ENCODE measurements around the gene SLC52A1. TPM values are rescaled to one million over a fixed set of nuclear protein-coding genes. Genes with fewer than 3 reads are reported as not detected.

Gene SLC52A1
- total RNA-seq, result 0.14 TPM in 1 of 2 replicates, not detected in the other

DNA sequence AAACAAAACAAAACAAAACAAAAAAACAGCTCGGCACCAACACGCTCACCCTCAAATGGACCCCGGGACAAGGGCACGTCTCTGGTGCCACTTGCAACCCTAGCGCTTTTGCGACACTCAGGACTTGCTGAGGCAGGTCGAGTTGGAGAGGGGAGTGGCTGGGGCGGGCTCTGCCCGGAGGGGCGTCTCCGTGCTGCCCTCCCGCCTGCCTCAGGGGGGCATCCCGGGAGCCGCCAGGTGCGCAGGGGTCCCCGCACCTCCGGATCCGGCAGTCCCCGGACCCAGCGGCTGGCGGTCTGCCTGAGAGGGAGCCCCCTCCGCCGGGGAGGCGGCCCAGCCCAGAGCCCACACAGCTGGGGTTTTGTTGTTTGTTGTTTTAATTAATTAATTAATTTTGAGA lies at the start of gene SLC52A1:
TSS of gene SLC52A1 (minus strand) at position 112 of the 400 bp plus-strand sequence. CDS start 820 bp downstream, outside the sequence.

DNA sequence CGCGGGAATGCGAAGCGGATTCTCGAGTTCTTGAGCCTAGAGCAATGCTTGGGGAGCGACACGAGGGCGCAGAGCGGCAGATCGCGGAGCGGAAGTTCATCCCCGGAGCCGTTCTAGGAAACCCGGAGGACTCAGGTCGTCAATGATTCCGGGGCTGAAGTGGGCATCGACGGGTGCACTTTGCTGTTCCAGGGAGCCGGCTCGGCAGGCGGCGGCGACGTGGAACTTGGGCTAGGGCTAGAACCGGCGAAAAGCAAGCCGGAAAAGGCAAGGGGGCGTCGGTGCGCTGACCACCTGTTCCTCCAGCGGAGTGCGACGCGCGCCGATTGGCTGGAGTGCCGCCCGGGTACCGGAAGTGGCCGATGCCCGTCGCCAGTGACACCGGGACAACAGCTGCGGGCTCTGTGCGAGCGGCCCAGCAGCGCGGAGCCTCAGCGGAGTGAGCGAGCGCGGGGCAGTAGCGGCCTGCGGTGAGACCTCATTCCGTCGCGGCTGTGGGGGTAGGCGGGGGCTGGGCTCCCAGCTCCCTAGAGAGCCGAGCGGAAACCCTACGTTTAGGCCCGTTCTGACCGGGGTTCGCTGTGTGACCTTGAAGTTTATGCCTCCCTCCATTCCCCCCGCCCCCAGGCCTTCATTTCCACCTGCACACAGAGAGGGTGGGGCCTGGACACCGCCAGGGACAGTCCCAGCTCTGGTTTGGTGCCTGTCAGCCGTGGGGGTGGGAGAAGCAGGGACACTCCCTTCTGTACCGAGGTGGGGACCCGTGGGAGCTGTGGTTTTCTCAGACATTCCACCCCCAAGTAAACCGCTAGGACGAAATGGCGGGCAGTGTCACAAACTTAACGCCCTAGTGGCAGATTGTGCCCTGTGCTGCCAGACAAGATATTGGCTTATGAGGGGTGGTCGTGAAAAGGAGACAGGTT lies 43.1 kb upstream of the SLC52A1 start, which contains the start of gene ZFP3:
TSS of gene ZFP3 (plus strand) at position 362 of the 923 bp plus-strand sequence. CDS start 13,038 bp downstream, outside the sequence.

DNA sequence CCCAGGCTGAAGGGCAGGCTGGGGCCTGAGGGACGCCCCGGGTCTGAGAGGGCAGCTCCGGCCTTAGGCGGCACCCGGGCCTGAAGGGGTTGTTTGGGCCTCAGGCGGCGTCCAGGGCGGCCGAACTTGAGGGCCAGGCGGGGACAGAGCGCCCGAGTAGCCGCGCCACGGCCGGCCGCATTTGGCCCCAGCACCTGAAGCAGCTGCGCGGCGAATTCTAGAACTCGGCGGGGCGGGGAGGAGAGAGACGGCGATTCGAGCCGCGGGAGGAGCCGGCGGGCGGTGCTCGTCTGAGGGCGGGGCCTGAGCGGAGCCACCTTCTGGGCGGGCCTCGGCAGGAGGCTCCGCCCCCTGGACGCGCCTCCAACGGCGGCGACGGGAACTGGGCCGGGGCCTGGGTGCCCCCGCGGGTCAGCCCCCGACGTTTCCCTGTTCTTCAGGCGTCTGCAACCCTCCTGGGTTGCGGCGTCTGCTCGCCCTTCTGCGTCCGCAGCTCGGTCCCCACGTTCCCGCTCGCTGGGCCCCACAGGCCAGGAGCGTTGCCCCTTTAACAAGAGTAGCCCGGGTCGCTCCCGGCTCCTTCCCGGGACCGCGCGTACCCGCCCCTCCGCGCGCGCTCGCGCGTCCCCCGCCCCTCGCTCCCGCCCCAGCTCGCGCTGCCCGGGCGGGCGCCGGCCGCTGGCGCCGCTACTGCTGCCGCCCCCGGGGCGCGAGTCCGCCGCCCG lies 37.8 kb downstream of the SLC52A1 start, which contains the start of the genes INCA1 and KIF1C:
TSS of gene INCA1 (minus strand) at position 221 of the 725 bp plus-strand sequence. CDS start 3,085 bp downstream, outside the sequence.
TSS of gene KIF1C (plus strand) at position 649 of the 725 bp plus-strand sequence. CDS start 2,297 bp downstream, outside the sequence.

DNA sequence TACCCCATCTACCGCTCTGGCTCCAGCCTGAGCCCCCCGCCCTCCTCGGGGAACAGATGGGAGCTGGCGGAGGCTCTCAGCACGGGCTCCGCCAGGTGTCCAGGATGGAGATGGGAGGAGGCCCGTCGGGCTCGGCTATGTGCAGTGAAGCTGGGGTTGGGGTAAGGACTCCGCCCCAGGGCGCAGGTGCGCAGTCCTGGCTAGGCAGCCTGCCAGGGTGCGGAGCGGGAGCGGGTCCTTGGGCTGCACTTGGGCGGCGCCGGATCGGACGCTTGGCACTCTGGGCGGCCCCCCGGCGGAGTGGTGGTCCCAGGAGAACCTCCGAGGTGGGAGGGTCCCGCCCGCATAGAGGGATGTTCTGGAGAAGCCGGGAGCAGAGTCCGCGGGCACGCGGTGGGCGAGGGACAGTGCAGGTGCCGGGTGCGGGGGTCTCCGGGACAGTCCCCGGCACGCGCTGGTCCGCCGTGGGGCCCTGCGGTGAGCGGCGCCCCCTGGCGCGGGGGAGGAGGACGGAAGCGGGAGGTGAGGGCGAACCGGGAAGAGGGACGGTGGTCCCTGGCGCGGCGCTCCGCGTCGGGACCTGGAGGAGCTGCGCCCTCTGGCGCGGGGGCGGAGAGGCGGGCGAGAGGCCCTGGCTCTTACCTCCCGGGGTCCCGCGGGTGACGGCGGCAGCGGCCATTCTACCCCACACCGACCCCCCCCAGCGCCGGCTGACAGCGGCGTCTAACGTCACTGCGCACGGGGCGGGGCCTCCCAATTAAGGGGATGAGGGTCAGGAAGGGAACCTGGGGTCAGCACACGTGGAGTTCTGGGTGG lies 48.1 kb downstream of the SLC52A1 start, which contains the start of gene CAMTA2:
TSS of gene CAMTA2 (minus strand) at position 725 of the 816 bp plus-strand sequence. CDS start 1,453 bp downstream, outside the sequence.

Other genes with a start within 250 kb of the SLC52A1 start
- 0.74 and 3.3 TPM in 2 replicates for gene VMO1, start 249.1 kb downstream of the SLC52A1 start, total RNA-seq
- not detected in 2 replicates for gene GLTPD2, start 246.5 kb downstream of the SLC52A1 start, total RNA-seq
- gene PSMB6, start 239.3 kb downstream of the SLC52A1 start, total RNA-seq, result 164 and 179 TPM in 2 replicates
- gene PLD2, start 228.3 kb downstream of the SLC52A1 start, total RNA-seq, result 14.2 and 15.8 TPM in 2 replicates
- gene MINK1, start 202.1 kb downstream of the SLC52A1 start, total RNA-seq, result 17.1 and 21.0 TPM in 2 replicates
- 4.3 and 6.1 TPM in 2 replicates for gene C17orf107, start 135.9 kb downstream of the SLC52A1 start, total RNA-seq
- gene CHRNE, start 132.3 kb downstream of the SLC52A1 start, total RNA-seq, result 0.14 and 1.4 TPM in 2 replicates
- not detected in 2 replicates for gene GP1BA, start 103.1 kb downstream of the SLC52A1 start, total RNA-seq
- gene SLC25A11, start 95.4 kb downstream of the SLC52A1 start, total RNA-seq, result 51.8 and 62.5 TPM in 2 replicates
- 12.2 and 15.3 TPM in 2 replicates for gene RNF167, start 95.2 kb downstream of the SLC52A1 start, total RNA-seq
- gene PFN1, start 86.9 kb downstream of the SLC52A1 start, total RNA-seq, result 381 and 445 TPM in 2 replicates
- 1.6 and 2.6 TPM in 2 replicates for gene ENO3, start 84.3 kb downstream of the SLC52A1 start, total RNA-seq
- gene SPAG7, start 67.6 kb downstream of the SLC52A1 start, total RNA-seq, result 50.8 and 60.6 TPM in 2 replicates
- gene CAMTA2, start 47.8 kb downstream of the SLC52A1 start, total RNA-seq, result 6.8 and 6.9 TPM in 2 replicates
- gene INCA1, start 37.9 kb downstream of the SLC52A1 start, total RNA-seq, result 0.37 and 0.57 TPM in 2 replicates
- gene KIF1C, start 37.5 kb downstream of the SLC52A1 start, total RNA-seq, result 77.7 and 97.3 TPM in 2 replicates
- 1.0 and 1.3 TPM in 2 replicates for gene ZFP3, start 43.0 kb upstream of the SLC52A1 start, total RNA-seq
- gene ZNF232, start 76.5 kb upstream of the SLC52A1 start, total RNA-seq, result 5.3 and 6.6 TPM in 2 replicates
- gene USP6, start 80.6 kb upstream of the SLC52A1 start, total RNA-seq, result under 0.01 TPM in 1 of 2 replicates, not detected in the other
- 6.0 and 7.0 TPM in 2 replicates for gene ZNF594, start 156.4 kb upstream of the SLC52A1 start, total RNA-seq
- gene SCIMP, start 199.4 kb upstream of the SLC52A1 start, total RNA-seq, result not detected in 2 replicates
- gene RABEP1, start 246.9 kb upstream of the SLC52A1 start, total RNA-seq, result 33.3 and 43.4 TPM in 2 replicates